HL-60 (cell line): ENCODE results near the gene ADGRB3.

Source experiments
- DNase-seq, 2 experiments: peaks; one replicate each; pipeline ENCODE4 v3.0.0-alpha.2; 2010 to 2020; ENCODE audit warnings: low read depth in 1 of 2, low spot score in 1 of 2
- H3K27ac ChIP-seq: fragments of 250-450 bp; sonication (Bioruptor Pico); replicated peaks from 2 replicates; pipeline ENCODE4 v1.5.1; 2020; ENCODE audit warnings: mild to moderate bottlenecking, moderate library complexity
- H3K27me3 ChIP-seq: fragments of 250-450 bp; sonication (Bioruptor Pico); 2 replicates; pipeline ENCODE4 v1.5.1; 2021; ENCODE audit warnings: mild to moderate bottlenecking, moderate library complexity; ENCODE audit not compliant: insufficient read depth, poor library complexity, severe bottlenecking
- H3K4me3 ChIP-seq: replicated peaks from 2 replicates; pipeline ENCODE4 v1.5.1; 2011; ENCODE audit warnings: mild to moderate bottlenecking, control low read depth, low read length; ENCODE audit not compliant: insufficient read depth
- GABPA ChIP-seq: IDR thresholded peaks from 2 replicates; pipeline ENCODE4 v1.6.1; 2012; ENCODE audit warnings: low read depth
- POLR2AphosphoS5 ChIP-seq: IDR thresholded peaks from 2 replicates; pipeline ENCODE4 v1.6.1; 2012; ENCODE audit warnings: low read depth
- SPI1 ChIP-seq: IDR thresholded peaks from 2 replicates; pipeline ENCODE4 v1.6.1; 2012; ENCODE audit warnings: low read depth, mild to moderate bottlenecking, borderline replicate concordance
- TF ChIP-seq, protein P1 (sequence below): IDR thresholded peaks from one replicate; pipeline ENCODE4 v1.5.1; 2011; ENCODE audit warnings: low read length, control low read depth, inconsistent platforms; ENCODE audit not compliant: insufficient read depth
- TF ChIP-seq, protein P2 (sequence below): IDR thresholded peaks from 2 replicates; pipeline ENCODE4 v1.6.1; 2012; ENCODE audit warnings: low read depth; ENCODE audit not compliant: insufficient replicate concordance

Gene ADGRB3

DNA sequence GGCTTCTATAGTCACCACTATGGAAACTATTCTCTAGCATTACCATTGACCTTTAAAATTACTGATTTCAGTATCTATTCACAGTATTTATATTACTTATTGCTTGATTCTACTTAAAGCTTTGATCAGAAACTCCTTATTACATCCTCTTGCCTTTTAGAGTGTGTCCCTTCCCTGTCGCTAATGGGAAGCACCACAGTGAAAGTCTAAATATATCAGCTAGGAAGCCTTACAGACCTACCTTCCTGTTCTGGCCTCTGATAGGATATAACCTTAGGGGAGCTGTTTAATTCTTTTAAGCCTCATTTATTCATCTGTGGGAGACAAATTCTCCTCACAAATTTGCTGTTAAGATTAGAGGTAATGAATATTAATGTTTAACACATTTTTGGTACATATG is 122.7 kb downstream of the ADGRB3 start:
- TF ChIP-seq POLR2AphosphoS5 (no peak), GABPA (no peak), SPI1 (no peak)
- TF ChIP-seq, protein P1, sequence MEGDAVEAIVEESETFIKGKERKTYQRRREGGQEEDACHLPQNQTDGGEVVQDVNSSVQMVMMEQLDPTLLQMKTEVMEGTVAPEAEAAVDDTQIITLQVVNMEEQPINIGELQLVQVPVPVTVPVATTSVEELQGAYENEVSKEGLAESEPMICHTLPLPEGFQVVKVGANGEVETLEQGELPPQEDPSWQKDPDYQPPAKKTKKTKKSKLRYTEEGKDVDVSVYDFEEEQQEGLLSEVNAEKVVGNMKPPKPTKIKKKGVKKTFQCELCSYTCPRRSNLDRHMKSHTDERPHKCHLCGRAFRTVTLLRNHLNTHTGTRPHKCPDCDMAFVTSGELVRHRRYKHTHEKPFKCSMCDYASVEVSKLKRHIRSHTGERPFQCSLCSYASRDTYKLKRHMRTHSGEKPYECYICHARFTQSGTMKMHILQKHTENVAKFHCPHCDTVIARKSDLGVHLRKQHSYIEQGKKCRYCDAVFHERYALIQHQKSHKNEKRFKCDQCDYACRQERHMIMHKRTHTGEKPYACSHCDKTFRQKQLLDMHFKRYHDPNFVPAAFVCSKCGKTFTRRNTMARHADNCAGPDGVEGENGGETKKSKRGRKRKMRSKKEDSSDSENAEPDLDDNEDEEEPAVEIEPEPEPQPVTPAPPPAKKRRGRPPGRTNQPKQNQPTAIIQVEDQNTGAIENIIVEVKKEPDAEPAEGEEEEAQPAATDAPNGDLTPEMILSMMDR, result no peak
- TF ChIP-seq, protein P2, sequence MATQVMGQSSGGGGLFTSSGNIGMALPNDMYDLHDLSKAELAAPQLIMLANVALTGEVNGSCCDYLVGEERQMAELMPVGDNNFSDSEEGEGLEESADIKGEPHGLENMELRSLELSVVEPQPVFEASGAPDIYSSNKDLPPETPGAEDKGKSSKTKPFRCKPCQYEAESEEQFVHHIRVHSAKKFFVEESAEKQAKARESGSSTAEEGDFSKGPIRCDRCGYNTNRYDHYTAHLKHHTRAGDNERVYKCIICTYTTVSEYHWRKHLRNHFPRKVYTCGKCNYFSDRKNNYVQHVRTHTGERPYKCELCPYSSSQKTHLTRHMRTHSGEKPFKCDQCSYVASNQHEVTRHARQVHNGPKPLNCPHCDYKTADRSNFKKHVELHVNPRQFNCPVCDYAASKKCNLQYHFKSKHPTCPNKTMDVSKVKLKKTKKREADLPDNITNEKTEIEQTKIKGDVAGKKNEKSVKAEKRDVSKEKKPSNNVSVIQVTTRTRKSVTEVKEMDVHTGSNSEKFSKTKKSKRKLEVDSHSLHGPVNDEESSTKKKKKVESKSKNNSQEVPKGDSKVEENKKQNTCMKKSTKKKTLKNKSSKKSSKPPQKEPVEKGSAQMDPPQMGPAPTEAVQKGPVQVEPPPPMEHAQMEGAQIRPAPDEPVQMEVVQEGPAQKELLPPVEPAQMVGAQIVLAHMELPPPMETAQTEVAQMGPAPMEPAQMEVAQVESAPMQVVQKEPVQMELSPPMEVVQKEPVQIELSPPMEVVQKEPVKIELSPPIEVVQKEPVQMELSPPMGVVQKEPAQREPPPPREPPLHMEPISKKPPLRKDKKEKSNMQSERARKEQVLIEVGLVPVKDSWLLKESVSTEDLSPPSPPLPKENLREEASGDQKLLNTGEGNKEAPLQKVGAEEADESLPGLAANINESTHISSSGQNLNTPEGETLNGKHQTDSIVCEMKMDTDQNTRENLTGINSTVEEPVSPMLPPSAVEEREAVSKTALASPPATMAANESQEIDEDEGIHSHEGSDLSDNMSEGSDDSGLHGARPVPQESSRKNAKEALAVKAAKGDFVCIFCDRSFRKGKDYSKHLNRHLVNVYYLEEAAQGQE, result no peak
- no peak overlapping the region for H3K27ac ChIP-seq
- H3K4me3 ChIP-seq, result no peak overlapping the region
- DNase-seq, result no peak
- no peaks in the 10 kb centered on the region for H3K27me3 ChIP-seq

DNA sequence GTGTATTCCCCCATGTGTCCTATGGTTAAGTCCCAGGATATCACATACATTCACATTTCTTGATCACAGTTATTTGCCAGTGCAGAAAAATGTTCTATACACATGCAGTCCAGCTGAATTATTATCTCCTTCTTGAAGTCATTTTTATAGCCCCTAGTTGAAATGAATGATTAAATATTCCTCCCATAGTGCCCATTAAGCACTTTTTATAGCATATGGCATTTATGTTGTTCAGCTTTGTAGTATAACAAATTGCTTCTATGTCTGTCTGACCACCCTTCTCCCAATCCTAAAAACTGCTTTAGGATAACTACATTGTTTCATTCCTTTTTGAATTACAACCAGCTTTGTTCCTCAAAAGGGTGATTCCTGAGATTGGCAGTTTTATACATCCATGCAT is 123.5 kb downstream of the ADGRB3 start:
- TF ChIP-seq, protein P2, result no peak
- TF ChIP-seq, protein P1, result no peak
- TF ChIP-seq GABPA, result no peak
- no peak for TF ChIP-seq SPI1
- TF ChIP-seq POLR2AphosphoS5, result no peak
- no peak for DNase-seq
- Histone ChIP-seq H3K27ac (no peak overlapping the region), H3K4me3 (no peak overlapping the region), H3K27me3 (no peaks in the 10 kb centered on the region)

DNA sequence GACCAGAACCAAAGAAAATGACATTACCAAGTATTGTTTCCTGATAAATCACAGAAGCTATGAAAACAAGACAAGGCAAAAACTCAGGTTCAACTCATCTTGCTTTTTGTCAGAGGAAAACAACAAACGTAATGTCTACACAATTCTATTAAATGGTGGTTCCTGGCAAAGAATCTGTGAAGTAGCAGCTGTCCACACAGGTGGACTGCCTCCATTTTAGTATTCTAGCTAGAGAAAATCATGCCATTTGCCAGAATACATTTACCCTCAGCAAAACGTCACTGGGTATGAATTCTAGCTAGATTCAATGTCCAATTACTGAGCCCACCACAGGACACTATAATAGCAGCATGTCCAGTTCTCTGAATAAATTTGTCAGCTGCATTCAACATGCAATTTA is 125.4 kb downstream of the ADGRB3 start:
- Histone ChIP-seq H3K27me3 (no peaks in the 10 kb centered on the region), H3K4me3 (no peak overlapping the region), H3K27ac (no peak overlapping the region)
- TF ChIP-seq POLR2AphosphoS5 (no peak), GABPA (no peak)
- TF ChIP-seq, protein P1, result no peak
- TF ChIP-seq, protein P2, result no peak
- no peak for DNase-seq
